D721Med (cell line): Measurements from ENCODE around the gene ZNF136.
A peak's percentile ranks its signal among the peaks of the same experiment; 100 is the strongest.

Experiments used
- DNase-seq: peaks from one replicate; pipeline ENCODE4 v3.0.0; 2011; ENCODE audit warnings: low spot score; ENCODE audit not compliant: insufficient read length
- FAIRE-seq: peaks from 2 replicates; lab custom pipeline; 2011; peaks lifted over from hg19 to GRCh38; lab: Jason Lieb, UNC
- TF ChIP-seq, protein P1 (sequence below): IDR thresholded peaks from 2 replicates; pipeline ENCODE4 v1.5.1; 2012; ENCODE audit warnings: mild to moderate bottlenecking, control low read depth; ENCODE audit not compliant: insufficient read depth; ENCODE audit errors: missing control alignments

ZNF136 gene

DNA sequence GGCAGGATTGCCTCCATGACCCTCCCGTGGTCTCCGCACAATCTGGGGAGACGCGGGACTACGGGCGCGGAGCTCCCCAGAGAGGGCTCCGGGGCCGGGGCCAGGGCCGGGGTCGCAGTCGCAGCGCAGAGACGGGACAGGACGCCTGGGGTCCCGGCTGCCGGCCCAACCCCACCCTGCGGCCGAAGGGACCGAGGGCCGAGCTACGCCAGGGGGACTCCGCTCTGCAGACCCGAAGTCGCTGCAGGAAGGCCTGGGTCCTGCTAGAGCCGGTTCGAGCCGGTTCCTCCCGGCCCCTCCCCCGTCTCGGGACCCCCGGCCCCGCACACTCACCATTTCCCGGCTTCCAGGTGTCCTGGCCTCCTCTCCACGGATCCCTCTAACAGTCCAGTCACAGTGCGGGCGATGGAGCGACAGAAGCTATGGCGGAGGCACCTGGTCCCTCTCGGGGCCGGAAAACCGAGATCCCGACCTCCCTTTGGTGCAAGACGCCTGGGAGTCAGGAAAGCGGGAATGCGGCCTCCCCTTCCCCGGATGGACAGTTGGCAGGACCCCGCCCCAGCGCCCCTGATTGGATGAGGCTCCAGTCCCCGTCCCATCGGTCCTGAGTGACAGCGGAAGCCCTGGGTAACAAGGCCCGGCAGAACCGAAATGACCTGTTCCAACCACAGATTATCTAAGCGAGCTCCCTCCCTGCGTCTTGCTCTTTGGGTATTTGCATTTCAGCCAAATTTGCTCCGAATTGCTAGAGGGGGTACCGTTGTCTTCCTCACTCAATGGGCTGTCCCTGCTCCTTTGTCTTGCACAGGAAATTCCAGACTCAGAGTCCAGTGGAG is 6.5 kb upstream of the ZNF136 start, which contains the start of gene ZNF625:
ZNF625 (minus strand) TSS at position 512 of the 836 bp plus-strand sequence; CDS start at position 336, 176 bp downstream.
- TF ChIP-seq, protein P1, sequence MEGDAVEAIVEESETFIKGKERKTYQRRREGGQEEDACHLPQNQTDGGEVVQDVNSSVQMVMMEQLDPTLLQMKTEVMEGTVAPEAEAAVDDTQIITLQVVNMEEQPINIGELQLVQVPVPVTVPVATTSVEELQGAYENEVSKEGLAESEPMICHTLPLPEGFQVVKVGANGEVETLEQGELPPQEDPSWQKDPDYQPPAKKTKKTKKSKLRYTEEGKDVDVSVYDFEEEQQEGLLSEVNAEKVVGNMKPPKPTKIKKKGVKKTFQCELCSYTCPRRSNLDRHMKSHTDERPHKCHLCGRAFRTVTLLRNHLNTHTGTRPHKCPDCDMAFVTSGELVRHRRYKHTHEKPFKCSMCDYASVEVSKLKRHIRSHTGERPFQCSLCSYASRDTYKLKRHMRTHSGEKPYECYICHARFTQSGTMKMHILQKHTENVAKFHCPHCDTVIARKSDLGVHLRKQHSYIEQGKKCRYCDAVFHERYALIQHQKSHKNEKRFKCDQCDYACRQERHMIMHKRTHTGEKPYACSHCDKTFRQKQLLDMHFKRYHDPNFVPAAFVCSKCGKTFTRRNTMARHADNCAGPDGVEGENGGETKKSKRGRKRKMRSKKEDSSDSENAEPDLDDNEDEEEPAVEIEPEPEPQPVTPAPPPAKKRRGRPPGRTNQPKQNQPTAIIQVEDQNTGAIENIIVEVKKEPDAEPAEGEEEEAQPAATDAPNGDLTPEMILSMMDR: no peak
- DNase-seq: peak; percentile 79
- FAIRE-seq: peak; percentile 75

GRCh38 chr19:12159773-12160414 is 3.0 kb upstream of the ZNF136 start:
- FAIRE-seq: no peak
- TF ChIP-seq, protein P1: no peak
- DNase-seq: no peak

GRCh38 chr19:12162513-12162881 is 399 bp upstream of the ZNF136 start:
- FAIRE-seq: no peak
- TF ChIP-seq, protein P1: no peak

DNA sequence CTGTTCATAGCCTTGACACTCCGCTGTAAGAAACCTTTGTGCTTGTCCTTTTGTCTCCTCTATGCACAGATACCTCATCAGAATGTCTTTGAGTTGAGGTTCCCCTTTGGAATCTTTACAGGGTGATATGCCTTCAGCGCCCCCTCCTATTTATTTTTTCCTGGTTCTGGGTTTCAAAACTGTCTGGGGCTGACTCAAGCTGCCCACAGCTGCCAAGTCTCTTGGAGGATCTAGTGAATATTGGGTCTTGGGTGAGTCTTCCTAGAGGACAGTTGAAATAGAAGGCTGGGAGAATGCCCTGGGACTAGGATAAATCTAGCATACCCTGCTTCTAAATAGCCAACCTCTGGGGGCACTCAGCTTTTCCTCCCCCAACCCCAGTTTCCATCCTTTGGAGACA is 930 bp downstream of the ZNF136 start:
- FAIRE-seq: no peak
- DNase-seq: no peak
- TF ChIP-seq, protein P1: no peak

More at GRCh38 chr19:12162513-12162881, 399 bp upstream of the ZNF136 start:
- DNase-seq: no peak

DNA sequence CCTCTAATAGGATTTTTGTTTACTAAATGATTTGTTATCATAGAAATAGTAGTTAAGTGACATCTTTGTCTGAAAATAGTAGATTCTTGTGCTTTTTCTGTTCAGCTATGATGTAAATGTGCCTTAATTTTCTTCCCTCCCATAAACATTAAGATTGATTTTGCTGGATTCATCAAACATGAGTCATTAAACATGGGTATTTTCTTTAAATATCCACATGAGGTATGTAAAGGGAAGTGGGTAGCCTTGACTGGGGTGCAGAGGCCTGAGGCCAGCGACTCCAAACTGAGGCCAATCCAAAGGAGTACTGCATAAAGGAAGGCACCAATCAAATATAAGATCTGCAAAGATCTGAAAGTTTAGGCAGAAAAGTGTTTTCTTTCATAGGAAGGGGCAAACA is 3.7 kb downstream of the ZNF136 start:
- DNase-seq: no peak
- no peak for FAIRE-seq
- TF ChIP-seq, protein P1: no peak

GRCh38 chr19:12180377-12180776 is 17.5 kb downstream of the ZNF136 start:
- no peak for DNase-seq
- TF ChIP-seq, protein P1: no peak
- no peak for FAIRE-seq
